ENCODE data around the gene TNS2. TPM values are rescaled to one million over a fixed set of nuclear protein-coding genes. Genes with fewer than 3 reads are reported as not detected.

TNS2 gene
- total RNA-seq, 4 donors from 2014 or later, result 108 to 323 (median 182) TPM

DNA sequence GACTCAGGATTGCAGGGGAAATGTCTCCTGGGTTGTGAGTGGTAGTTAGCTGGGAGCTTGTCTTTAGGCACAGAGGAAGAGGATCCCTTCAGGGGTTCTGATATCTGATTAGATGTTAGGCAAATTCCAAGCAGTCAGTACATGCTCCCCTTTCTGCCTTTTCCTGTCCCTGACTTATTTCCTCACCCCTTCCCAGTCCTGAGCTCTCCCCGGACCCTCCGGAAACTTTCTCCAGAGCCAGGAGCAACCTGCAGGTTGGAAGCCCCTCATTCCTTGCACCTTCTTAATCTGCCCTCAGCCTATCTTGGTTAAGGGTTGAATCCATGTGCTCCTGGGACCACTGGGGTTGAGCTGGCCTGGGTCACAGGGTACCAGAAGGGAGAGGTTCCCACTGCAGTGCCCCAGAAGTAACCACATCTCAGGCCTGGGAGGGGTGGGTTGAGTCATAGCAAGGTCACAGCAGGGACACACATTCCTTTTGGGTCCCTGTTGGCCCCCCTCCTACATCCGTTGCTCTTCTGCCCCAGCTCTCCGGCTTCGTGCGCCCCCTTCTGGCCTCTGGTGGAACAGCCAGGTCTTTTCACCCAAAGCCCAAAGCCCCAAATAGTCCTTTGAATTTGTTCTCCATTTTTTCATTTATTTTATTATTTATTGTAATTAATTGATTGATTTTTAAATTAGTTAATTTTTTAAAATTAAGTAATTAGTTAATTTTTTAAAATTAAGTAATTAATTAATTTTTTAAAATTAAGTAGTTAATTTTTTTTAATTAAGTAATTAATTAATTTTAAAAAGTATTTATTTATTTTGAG is 49.4 kb downstream of the TNS2 start:
- Histone ChIP-seq H3K36me3 (peaks cover 0 to 28% of the 10 kb centered on the region in 2 donors), H3K9me3 (no peaks in the 10 kb centered on the region), H3K27ac (peak overlapping the region; percentile 56 to 97 (median 89)), H3K4me1 (peaks cover 0 to 74% (median 32%) of the 10 kb centered on the region in 3 donors), H3K4me3 (peak overlapping the region; percentile 43 to 83), H3K27me3 (no peaks in the 10 kb centered on the region)
- TF ChIP-seq, protein P1, sequence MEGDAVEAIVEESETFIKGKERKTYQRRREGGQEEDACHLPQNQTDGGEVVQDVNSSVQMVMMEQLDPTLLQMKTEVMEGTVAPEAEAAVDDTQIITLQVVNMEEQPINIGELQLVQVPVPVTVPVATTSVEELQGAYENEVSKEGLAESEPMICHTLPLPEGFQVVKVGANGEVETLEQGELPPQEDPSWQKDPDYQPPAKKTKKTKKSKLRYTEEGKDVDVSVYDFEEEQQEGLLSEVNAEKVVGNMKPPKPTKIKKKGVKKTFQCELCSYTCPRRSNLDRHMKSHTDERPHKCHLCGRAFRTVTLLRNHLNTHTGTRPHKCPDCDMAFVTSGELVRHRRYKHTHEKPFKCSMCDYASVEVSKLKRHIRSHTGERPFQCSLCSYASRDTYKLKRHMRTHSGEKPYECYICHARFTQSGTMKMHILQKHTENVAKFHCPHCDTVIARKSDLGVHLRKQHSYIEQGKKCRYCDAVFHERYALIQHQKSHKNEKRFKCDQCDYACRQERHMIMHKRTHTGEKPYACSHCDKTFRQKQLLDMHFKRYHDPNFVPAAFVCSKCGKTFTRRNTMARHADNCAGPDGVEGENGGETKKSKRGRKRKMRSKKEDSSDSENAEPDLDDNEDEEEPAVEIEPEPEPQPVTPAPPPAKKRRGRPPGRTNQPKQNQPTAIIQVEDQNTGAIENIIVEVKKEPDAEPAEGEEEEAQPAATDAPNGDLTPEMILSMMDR (IDR thresholded peaks at IDR 0.05), result peak; percentile 94 to 98 (median 97)
- TF ChIP-seq POLR2AphosphoS5 (IDR thresholded peaks at IDR 0.05), result peak; percentile 93
- no peak for TF ChIP-seq EP300 (IDR thresholded peaks at IDR 0.05)
- peak; percentile 34 to 43 for TF ChIP-seq POLR2A (IDR thresholded peaks at IDR 0.05)
- ATAC-seq, result peak; percentile 83
- WGBS, 2 donors (ENCODE audit: low coverage in 1 of 2), result 0 to 16% methylated on average over 6 of the region's 6 CpGs

- Histone ChIP-seq H3K4me1 (peaks cover 0 to 62% (median 32%) of the 10 kb centered on the region in 3 donors), H3K4me3 (peak overlapping the region in 1 of 2 donors; percentile 83), H3K27me3 (no peaks in the 10 kb centered on the region), H3K27ac (peak overlapping the region in 2 of 4 donors; percentile 49 to 95), H3K9me3 (no peaks in the 10 kb centered on the region), H3K36me3 (peaks cover 0 to 28% of the 10 kb centered on the region in 2 donors)
- no peak for ATAC-seq
- 70 to 80% methylated on average over 2 to 10 of the region's 13 CpGs for WGBS, 2 donors (ENCODE audit: low coverage in 1 of 2)
- TF ChIP-seq POLR2AphosphoS5 (IDR thresholded peaks at IDR 0.05), result no peak
- no peak for TF ChIP-seq POLR2A (IDR thresholded peaks at IDR 0.05)
- TF ChIP-seq, protein P1 (IDR thresholded peaks at IDR 0.05), result no peak
- TF ChIP-seq EP300 (IDR thresholded peaks at IDR 0.05), result no peak
These were observed 50.7 kb downstream of the TNS2 start for GRCh38 chr12:53100466-53101151.

DNA sequence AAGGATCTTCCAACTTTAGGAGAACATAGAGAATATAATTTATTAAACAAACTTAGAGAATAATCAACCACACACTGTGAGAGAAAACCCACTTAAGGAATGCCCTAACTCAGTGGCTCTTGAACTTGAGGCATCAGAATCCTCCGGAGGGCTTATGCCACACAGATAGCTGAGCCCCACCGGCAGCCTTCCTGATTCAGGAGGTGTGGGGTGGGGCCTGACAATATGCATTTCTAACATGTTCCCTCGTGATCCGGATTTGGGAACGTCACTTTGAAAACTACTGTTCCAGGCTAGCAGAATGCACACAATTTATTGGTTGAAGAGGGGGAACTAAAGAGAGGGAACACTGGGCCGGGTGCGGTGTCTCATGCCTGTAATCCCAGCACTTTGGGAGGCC is 51.4 kb downstream of the TNS2 start:
- H3K4me1 ChIP-seq, result peaks cover 0 to 61% (median 30%) of the 10 kb centered on the region in 3 donors
- 57 to 64% methylated on average over 1 to 7 of the region's 7 CpGs for WGBS, 2 donors (ENCODE audit: low coverage in 1 of 2)
- H3K27me3 ChIP-seq, result no peaks in the 10 kb centered on the region
- H3K27ac ChIP-seq, result peak overlapping the region in 2 of 4 donors; percentile 30 to 95
- no peak for TF ChIP-seq EP300 (IDR thresholded peaks at IDR 0.05)
- no peak for TF ChIP-seq POLR2AphosphoS5 (IDR thresholded peaks at IDR 0.05)
- TF ChIP-seq, protein P1 (IDR thresholded peaks at IDR 0.05), result no peak
- no peak for TF ChIP-seq POLR2A (IDR thresholded peaks at IDR 0.05)
- H3K4me3 ChIP-seq, result peak overlapping the region in 1 of 2 donors; percentile 83
- H3K36me3 ChIP-seq, result peaks cover 0 to 28% of the 10 kb centered on the region in 2 donors
- ATAC-seq, result no peak
- no peaks in the 10 kb centered on the region for H3K9me3 ChIP-seq

- Histone ChIP-seq H3K27ac (peak overlapping the region in 2 of 4 donors; percentile 12 to 18), H3K36me3 (peaks cover 0 to 28% of the 10 kb centered on the region in 2 donors)
- 65 to 88% methylated on average over 1 to 2 of the region's 12 CpGs for WGBS, 2 donors (ENCODE audit: low coverage in 1 of 2)
These were observed 52.3 kb downstream of the TNS2 start for GRCh38 chr12:53101931-53102781.

More at GRCh38 chr12:53101931-53102781, 52.3 kb downstream of the TNS2 start:
- TF ChIP-seq, protein P1 (IDR thresholded peaks at IDR 0.05), result no peak
- TF ChIP-seq POLR2AphosphoS5 (IDR thresholded peaks at IDR 0.05) (no peak), POLR2A (IDR thresholded peaks at IDR 0.05) (no peak), EP300 (IDR thresholded peaks at IDR 0.05) (no peak)
- Histone ChIP-seq H3K4me1 (peaks cover 5 to 61% (median 23%) of the 10 kb centered on the region in 3 donors), H3K27me3 (no peaks in the 10 kb centered on the region), H3K9me3 (no peaks in the 10 kb centered on the region), H3K4me3 (no peak overlapping the region)
- ATAC-seq, result no peak
